ENCODE results near the gene SLC2A5.

SLC2A5 gene

DNA sequence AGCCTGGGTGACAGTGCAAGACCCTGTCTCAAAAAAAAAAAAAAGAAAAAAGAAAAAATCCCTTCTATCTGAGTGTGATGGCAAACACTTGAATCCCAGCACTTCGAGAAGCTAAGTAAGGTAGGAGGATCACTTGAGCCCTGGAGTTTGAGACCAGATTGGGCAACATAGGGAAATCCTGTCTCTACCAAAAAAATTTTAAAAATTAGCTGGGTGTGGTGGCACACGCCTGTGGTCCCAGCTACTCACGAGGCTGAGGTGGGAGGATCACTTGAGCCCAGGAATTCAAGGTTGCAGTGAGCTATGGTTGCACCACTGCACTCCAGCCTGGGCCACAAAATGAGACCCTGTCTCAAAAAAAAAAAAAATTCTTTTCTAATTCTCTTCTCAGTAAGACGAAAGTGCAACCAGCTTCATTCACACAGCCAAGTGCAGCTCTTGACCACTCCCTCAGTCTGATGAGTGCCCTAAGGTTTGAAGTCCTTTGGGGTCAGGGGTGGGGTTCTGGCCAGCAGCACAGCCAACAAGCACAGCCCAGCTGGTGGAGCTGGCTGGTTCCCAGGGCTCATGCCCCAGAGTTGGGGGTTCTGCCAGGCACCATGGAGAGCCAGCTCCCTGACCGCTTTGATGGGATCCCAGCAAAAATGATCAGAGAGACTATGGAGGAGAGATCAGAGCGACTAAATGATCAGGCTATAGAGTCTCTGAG is 8.0 kb downstream of the SLC2A5 start:
- DNase-seq (ENCODE audit: low spot score): no peak

- DNase-seq (ENCODE audit: low spot score): no peak
Measured at GRCh38 chr1:9059891-9060744, 9.3 kb downstream of the SLC2A5 start.

- no peak for DNase-seq (ENCODE audit: low spot score)
Measured at GRCh38 chr1:9058465-9058864, 11.0 kb downstream of the SLC2A5 start.

- no peak for DNase-seq (ENCODE audit: low spot score)
Measured at GRCh38 chr1:9057851-9058250, 11.6 kb downstream of the SLC2A5 start.

- no peak for DNase-seq (ENCODE audit: low spot score)
Measured at GRCh38 chr1:9052272-9053049, 17.0 kb downstream of the SLC2A5 start.

- DNase-seq (ENCODE audit: low spot score): no peak
Measured at GRCh38 chr1:9051379-9051778, 18.1 kb downstream of the SLC2A5 start.

- no peak for DNase-seq (ENCODE audit: low spot score)
Measured at GRCh38 chr1:9050803-9051202, 18.6 kb downstream of the SLC2A5 start.

- DNase-seq (ENCODE audit: low spot score): no peak
Measured at GRCh38 chr1:9048551-9048950, 20.9 kb downstream of the SLC2A5 start.

GRCh38 chr1:9047019-9047418 is 22.4 kb downstream of the SLC2A5 start:
- no peak for DNase-seq (ENCODE audit: low spot score)

GRCh38 chr1:9045861-9046510 is 23.4 kb downstream of the SLC2A5 start:
- no peak for DNase-seq (ENCODE audit: low spot score)

GRCh38 chr1:9044236-9044635 is 25.2 kb downstream of the SLC2A5 start:
- DNase-seq (ENCODE audit: low spot score): no peak

DNA sequence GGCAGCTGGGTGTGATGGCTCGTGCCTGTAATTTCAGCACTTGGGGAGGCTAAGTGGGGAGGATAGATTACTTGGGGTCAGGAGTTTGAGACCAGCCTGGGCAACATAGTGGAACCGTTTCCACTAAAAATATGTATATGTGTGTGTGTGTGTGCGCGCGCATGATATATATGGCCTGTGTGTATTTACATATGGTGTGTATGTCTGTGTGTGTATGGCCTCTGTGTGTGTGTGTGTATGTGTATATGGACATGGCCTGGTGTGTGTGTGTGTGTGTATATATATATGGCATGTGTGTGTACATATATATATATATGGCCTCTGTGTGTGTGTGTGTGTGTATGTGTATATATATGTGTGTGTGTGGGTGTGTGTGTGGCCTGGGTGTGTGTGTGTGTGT is 27.2 kb downstream of the SLC2A5 start:
- DNase-seq (ENCODE audit: low spot score): no peak

GRCh38 chr1:9041116-9041779 is 28.2 kb downstream of the SLC2A5 start:
- DNase-seq (ENCODE audit: low spot score): no peak

DNA sequence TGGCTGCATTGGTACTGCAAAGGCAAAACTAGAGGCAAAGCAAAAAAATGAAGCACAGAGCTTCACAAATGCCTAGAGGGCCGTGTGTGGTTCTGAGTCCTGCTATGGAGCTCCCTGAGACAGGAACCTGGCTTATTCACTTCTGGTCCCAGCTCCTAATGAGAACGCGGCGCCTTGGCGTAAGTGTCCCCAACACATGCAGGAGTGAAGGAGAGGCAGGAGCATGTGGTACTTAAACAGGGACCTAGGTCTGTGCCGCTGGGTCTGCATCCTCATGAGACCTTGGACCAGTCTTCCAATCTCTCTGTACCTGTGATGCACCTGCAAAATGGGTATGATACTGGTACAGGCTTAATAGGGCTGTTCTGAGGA is 28.8 kb downstream of the SLC2A5 start:
- no peak for DNase-seq (ENCODE audit: low spot score)

GRCh38 chr1:9039761-9040658 is 29.4 kb downstream of the SLC2A5 start:
- DNase-seq (ENCODE audit: low spot score): no peak

- DNase-seq (ENCODE audit: low spot score): no peak
Measured at GRCh38 chr1:9038881-9039760, 30.3 kb downstream of the SLC2A5 start.

DNA sequence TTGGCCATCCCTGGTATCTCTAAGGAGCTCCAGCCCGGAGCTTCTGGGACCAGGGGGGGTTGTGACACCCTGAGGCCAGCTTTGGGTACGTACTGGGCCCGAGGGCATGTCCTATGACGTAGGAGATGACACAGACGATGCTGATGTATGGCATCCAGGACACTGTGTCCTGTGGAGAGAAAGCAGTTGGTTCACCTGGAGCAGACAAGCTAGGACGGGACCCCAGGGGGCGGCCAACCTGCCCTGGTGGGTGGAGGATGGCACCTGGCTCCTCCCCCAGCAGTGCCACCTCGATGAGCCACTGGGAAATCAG is 31.1 kb downstream of the SLC2A5 start:
- no peak for DNase-seq (ENCODE audit: low spot score)

DNA sequence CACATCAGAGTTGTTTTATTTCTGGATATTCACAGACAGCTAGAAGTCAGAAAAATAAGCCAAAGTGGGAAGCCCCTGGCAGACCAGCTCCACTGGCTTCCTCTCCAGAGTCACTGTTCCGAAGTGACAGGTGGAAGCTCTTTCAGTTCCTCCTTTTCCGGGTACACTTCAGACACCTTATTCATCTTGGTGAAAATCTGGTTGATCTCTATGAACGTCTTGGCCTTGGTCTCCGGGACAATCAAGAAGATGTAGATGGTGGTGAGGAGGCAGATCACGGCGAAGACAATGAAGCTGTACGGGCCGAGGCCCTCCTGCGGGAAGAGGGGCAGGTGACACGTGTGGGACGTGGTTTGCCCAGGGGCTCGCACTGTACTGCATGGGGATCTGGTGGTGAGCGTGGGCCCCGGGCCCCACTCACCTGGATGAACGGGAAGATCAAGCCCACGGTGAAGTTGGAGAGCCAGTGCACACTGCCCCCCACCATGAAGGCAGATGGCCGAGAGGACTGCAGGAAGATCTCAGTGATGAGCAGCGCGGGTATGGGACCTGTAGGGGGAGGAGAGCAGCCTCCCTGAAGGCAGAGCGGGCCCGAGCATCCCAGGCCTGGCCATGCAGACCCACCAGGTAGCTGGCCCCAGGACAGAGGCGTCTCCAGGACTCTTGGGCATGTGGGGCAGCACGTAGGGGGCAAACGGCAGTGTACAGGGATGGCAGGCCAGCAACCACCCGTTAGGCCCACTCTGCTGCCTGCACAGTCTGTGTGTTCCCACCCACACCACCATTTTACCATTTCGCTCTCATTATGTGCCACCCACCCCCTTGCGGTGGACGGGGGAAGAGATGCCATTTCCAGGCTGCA is 31.7 kb downstream of the SLC2A5 start:
- peak; percentile 74 for DNase-seq (ENCODE audit: low spot score)

GRCh38 chr1:9035226-9035625 is 34.2 kb downstream of the SLC2A5 start:
- no peak for DNase-seq (ENCODE audit: low spot score)
